Activated T-cell treated with anti-CD3 and anti-CD28 coated beads, Interleukin-2, amount 50 U/mL, for 24 hours (primary cell): ENCODE data around the gene ALPG.

ENCODE experiments used
- DNase-seq: peaks from one replicate; pipeline ENCODE4 v3.0.0-alpha.2; 2020
- H3K27ac Mint-ChIP-seq: 2 replicates; pipeline ENCODE4 v1.8.0; 2020; ENCODE audit warnings: mild to moderate bottlenecking, mixed read lengths
- H3K27me3 Mint-ChIP-seq: 2 replicates; pipeline ENCODE4 v1.8.0; 2020; ENCODE audit warnings: mixed read lengths
- H3K36me3 Mint-ChIP-seq: 2 replicates; pipeline ENCODE4 v1.8.0; 2020; ENCODE audit warnings: low read depth, mixed read lengths
- H3K4me1 Mint-ChIP-seq: 2 replicates; pipeline ENCODE4 v1.8.0; 2020; ENCODE audit warnings: low read depth, mixed read lengths
- H3K4me3 Mint-ChIP-seq: 2 replicates; pipeline ENCODE4 v1.8.0; 2020; ENCODE audit warnings: mild to moderate bottlenecking, moderate library complexity, mixed read lengths
- H3K9me3 Mint-ChIP-seq: 2 replicates; pipeline ENCODE4 v1.8.0; 2020; ENCODE audit warnings: mixed read lengths

Gene ALPG

DNA sequence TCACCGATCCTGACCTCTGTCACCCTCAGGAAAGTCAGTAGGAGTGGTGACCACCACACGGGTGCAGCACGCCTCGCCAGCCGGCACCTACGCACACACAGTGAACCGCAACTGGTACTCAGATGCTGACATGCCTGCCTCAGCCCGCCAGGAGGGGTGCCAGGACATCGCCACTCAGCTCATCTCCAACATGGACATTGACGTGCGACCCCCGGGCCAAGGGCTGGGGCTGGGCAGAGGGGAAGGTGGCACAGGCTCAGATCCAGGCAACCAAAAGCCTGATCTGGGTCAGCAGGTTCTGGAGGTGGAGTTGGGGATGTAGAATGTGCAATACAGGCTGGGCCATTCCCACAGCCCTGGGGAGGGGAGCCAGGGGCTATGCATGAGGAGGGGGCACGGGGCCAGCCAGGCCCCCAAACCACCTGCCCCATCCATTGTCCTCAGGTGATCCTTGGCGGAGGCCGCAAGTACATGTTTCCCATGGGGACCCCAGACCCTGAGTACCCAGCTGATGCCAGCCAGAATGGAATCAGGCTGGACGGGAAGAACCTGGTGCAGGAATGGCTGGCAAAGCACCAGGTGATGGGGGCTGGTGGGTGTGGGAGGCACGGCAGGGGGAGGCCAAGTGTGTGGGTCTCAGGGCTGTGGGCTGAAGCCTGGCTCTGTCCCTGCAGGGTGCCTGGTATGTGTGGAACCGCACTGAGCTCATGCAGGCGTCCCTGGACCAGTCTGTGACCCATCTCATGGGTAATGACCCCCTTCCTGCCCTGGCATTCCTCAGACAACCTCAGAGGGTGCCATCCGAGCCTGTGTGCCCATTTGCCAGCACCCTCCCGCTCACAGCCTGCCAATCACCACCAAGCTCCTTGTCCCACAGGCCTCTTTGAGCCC lies 50.7 kb downstream of the ALPG start:
- H3K27me3 Mint-ChIP-seq, result peaks cover 31% of the 10 kb centered on the region
- no peaks in the 10 kb centered on the region for H3K4me1 Mint-ChIP-seq
- DNase-seq, result peak; percentile 13
- H3K27ac Mint-ChIP-seq, result no peak overlapping the region
- no peak overlapping the region for H3K4me3 Mint-ChIP-seq
- H3K9me3 Mint-ChIP-seq, result no peaks in the 10 kb centered on the region
- H3K36me3 Mint-ChIP-seq, result no peaks in the 10 kb centered on the region

DNA sequence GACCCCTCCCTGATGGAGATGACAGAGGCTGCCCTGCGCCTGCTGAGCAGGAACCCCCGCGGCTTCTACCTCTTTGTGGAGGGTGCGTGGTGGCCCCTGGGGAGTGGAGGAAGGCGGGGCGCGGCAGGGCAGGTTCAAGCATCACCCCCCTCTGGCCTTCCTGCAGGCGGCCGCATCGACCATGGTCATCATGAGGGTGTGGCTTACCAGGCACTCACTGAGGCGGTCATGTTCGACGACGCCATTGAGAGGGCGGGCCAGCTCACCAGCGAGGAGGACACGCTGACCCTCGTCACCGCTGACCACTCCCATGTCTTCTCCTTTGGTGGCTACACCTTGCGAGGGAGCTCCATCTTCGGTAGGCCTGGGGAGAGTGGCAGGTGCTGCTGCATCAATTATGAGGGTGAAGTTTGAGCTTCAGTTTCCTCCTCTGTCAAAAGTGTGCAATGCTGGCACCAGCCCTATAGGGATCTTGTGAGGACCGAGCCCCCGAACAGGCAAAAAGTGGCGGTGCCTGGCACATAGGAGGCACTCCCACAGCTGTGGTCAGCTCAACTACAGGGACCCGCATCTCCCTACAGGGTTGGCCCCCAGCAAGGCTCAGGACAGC lies 51.5 kb downstream of the ALPG start:
- Mint-ChIP-seq H3K27ac (no peak overlapping the region), H3K4me1 (no peaks in the 10 kb centered on the region), H3K27me3 (peaks cover 31% of the 10 kb centered on the region), H3K36me3 (no peaks in the 10 kb centered on the region), H3K9me3 (no peaks in the 10 kb centered on the region), H3K4me3 (no peak overlapping the region)
- peak; percentile 6 for DNase-seq

DNA sequence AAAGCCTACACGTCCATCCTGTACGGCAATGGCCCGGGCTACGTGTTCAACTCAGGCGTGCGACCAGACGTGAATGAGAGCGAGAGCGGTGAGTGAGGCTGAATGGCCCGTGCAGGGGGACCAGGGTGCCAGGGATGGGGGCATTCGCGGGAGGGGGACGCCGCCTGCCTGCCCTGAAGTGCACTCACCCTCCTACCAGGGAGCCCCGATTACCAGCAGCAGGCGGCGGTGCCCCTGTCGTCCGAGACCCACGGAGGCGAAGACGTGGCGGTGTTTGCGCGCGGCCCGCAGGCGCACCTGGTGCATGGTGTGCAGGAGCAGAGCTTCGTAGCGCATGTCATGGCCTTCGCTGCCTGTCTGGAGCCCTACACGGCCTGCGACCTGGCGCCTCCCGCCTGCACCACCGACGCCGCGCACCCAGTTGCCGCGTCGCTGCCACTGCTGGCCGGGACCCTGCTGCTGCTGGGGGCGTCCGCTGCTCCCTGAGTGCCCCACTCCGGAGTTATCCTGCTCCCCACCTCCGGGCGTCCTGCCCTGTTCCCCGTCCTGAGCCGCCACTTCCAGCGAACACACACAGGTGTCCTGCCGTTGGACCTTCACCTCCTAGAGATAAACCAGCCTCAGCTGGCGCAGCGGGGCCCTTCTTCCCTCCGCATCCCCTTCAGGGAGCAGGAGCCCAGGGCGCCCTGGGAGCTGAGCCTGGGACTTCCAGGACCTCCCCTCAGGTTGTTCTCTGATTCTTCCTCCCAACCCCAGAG lies 52.2 kb downstream of the ALPG start:
- no peaks in the 10 kb centered on the region for H3K4me1 Mint-ChIP-seq
- no peaks in the 10 kb centered on the region for H3K9me3 Mint-ChIP-seq
- no peaks in the 10 kb centered on the region for H3K36me3 Mint-ChIP-seq
- peak; percentile 9 for DNase-seq
- H3K4me3 Mint-ChIP-seq, result no peak overlapping the region
- H3K27me3 Mint-ChIP-seq, result peaks cover 31% of the 10 kb centered on the region
- H3K27ac Mint-ChIP-seq, result no peak overlapping the region

DNA sequence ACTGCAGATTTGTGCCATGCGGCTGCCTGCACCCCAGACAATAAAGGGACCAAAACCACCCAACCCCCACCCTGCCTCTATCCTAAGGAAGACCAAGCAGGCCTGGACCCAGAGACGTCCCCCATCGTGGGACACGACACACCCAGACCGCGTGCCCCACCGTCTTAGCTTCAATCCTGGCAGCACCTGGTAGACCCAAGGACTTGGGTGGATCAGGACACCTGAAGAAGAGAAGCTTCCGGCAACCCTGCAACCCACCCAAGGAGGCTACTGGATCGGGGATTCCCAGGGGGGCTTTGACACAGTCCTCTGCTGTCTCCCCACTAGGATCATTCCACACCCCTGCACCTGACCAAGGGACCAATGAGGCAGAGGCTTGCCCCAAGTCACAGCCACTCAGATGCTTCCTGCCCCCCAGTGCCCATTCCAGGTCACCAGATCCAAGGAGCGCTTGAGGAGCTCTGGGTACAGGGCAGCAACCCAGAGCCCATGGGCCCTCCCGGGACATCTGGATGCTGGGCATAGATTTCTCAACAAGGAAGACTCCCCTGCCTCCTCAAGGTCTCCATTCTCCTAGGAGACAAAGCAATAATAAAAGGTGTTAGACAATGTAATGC lies 52.9 kb downstream of the ALPG start:
- Mint-ChIP-seq H3K27ac (no peak overlapping the region), H3K4me3 (no peak overlapping the region), H3K27me3 (peaks cover 31% of the 10 kb centered on the region), H3K4me1 (no peaks in the 10 kb centered on the region), H3K9me3 (no peaks in the 10 kb centered on the region), H3K36me3 (no peaks in the 10 kb centered on the region)
- peak; percentile 12 for DNase-seq

DNA sequence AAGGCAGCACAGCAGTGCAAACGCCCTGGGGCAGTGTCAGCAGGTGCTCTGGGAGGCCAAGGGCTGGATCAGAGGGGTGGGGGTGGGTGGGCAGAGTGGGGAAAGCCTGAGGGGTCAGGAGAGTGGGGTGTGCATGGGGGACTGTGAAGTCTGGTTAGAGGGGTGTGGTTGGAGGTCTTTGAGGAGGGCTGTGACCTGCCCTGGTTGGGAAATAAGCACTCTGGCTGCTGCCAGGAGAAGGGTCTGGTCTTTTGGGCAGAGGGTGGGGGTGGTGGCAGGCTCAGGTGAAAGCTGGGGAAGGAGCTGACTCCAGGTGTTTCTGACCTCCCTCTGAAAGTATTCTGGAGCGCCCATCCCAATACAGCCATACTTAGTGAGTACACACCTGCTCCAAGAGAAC lies 53.5 kb downstream of the ALPG start:
- H3K4me3 Mint-ChIP-seq, result no peak overlapping the region
- DNase-seq, result peak; percentile 6
- H3K27me3 Mint-ChIP-seq, result peaks cover 31% of the 10 kb centered on the region
- no peaks in the 10 kb centered on the region for H3K36me3 Mint-ChIP-seq
- no peaks in the 10 kb centered on the region for H3K4me1 Mint-ChIP-seq
- no peaks in the 10 kb centered on the region for H3K9me3 Mint-ChIP-seq
- H3K27ac Mint-ChIP-seq, result no peak overlapping the region
